Measurements from ENCODE around the gene MST1.
A peak's percentile ranks its signal among the peaks of the same experiment; 100 is the strongest.

MST1 gene

DNA sequence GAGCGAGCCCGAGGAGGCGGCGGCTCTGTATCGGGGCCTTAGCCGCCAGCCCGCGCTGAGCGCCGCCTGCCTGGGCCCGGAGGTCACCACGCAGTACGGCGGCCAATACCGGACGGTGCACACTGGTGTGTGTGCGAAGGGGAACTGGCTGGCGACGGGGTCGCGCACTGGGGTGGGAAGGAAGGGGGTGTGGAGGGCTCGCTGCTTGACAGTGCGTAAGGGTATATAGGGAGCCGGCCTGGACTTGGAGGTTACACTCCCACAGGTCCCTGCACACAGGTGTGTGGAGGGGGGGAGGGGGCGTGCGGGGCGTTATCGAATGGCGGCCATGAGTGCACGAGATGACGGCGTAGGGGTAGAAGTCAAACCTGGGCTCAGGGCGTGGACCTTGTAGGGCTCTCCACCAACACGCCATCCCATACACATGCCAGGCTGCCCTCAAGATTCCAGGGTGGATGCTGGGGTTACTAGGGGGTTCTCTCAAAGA, 14.7 kb downstream of the MST1 start:
- DNase-seq (ENCODE audit: low spot score), result no peak

DNA sequence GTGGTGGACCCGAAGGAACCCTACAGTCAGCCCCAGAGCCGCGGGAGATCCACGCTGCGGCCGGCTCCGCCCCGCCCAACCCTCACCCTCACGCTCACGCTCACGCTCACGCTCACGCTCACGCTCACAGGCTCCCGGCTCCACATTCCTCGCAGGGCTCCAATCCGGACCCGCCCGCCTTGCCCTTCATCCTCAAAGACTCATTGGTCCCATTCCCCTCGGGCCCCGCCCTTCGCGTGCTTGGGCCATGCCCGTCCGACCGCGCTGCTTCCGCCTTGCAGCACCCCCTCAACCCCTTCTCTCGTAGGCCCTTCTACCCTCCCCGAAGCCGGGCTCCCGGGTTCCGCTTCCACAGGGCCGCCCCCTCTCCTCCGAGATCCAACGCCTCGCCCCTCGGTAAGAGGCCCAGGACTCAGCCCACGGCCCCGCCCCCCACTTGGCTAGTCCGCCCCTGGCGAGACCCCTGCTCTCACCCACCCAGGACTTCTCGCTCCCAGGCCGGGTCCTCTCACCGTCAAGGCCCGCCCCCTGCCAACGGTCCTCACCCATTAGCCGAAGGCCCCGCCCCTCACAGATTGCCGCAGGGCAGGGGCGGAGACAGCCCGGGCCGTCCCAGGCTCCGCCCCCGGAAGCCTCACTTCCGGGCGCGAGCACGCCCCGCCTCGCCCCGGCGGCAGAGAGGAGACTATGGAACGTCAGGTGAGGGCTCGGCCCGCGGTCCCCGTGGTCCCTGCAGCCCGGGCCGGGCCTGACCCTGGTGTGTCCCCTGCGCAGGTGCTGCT, 15.4 kb downstream of the MST1 start, which contains the start of gene APEH:
APEH (plus strand) TSS at position 637 of the 782 bp plus-strand sequence; CDS start at position 688, 51 bp downstream.
- DNase-seq (ENCODE audit: low spot score), result peak; percentile 98

DNA sequence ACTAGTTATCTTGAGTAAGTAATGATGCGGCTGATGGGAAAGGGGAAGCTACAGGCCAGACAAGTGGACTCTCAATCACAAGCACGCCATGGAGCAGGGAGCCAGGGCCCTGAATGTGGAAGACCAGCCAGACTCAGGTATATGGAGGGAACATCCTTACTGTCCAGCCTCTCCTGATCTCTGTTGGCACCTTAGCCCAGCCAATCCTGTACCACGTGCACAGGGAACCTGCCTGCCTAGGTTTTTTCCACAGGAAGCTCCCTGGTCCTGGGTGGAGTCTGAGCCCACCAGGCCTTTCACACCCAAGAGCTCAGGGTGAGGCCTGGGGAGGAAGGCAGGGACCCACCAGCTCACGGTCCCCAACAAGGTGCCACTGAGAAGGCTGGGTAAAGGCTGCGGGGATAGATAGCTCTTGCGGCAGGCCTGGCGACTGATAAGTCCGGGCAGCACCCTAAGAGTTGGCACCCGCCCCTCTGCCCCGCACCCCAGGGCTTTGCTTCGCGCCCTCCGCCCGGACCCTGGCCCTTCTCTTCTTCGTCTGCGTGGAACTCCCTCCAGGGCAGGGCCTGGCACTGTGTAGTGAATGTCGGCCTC, 16.1 kb downstream of the MST1 start:
- DNase-seq (ENCODE audit: low spot score), result peak; percentile 10

DNA sequence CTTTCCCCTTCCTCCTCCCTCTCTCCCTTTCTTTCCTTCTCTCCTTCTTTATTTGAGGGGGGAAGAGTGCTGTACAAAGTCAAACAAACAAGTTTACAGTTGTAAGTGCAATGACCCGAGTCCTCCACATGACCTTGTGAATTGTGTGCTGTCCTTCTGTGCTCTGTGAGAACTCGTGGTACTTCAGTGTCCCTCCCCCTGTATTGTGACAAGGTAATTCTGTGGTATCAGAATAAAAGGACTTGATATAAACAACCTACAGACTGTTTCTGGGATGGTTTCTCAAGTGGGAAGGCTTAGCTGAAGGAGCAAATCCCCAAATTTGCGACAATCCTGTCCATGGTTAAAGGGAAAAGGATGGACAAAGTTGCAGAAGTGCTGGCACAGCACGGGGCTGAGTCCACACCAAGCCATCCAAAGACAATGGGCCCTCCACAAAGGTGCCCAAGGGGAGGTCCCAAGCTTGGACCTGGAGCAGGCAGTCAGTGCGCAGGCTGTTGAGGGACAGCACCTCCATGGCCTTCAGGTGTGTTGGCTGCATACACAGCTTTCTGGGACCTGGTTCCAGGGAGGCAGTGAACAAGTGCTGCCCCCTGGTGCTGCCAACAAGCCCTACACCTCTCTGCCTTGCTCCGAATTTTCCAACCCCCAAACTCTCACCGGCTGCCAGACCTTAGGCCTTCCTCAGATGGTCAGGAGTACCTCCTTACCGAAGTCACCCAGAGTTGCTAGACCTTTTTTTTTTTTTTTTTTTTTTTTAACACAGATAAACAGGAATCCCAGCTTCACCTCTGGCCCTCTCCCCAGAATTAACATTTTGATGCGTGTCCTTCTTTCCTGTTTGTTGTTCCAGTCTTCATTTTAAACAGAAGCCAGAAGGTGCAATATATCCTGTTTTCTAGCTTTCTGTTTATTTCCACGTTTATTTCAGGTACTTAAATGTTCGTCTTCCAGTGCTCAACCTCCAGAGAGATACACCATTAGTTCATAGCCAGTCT, 17.7 kb downstream of the MST1 start:
- DNase-seq (ENCODE audit: low spot score), result peak; percentile 83

DNA sequence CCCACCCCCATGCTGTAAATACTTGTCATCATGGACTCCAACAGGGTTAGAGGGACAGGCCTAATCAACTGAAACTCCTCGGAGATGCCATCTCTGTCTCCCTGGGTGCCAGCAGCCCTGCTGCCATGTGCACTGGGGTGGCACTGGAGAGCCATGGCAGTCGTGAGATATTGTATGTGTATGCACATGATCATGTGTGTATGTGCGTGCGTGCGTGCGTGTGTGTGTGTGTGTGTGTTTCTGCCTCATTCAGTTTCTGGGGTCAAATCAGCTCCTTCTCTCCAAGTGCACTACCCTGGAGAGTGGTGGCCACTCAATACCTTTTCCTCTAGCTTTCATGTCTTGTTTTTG, 18.4 kb downstream of the MST1 start:
- DNase-seq (ENCODE audit: low spot score), result no peak

DNA sequence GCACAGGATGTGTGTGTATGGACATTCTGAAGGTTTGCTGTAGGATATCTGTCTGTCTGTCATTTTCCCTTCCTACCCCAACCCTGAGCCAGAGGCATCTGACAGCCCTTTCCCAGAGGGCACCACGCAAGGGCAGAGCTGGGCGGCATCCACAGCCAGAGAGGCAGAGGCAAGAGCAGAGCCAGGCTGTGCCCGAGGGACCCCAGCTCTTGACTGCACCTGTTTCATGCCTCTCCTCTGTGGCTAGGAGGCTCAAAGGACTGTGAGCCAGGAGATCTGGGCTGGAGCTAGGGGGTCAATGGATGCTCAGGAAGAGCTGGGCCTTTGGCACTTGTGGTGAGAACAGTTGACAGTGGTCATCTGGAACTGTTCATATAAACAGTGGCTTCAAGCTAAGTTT, 19.9 kb downstream of the MST1 start:
- DNase-seq (ENCODE audit: low spot score), result no peak

DNA sequence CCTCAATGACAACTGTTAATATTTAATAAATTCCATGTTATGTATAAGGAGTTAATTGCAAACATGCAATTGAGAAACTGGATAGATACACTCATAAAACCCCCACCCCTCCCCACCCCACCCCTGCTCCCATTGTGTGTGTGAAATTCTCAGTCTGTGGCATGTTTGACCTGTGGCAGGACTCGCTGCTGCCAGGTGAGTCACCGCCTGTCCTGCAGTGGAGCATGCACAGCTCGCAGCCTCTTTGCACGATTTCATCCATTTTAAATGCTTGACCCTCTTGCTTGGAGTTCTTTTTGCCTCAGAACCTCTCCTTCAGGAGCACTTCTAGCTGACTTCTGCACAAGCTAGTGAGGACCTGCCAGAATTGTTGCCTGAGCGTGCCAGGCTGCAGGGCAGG, 20.4 kb downstream of the MST1 start:
- no peak for DNase-seq (ENCODE audit: low spot score)

DNA sequence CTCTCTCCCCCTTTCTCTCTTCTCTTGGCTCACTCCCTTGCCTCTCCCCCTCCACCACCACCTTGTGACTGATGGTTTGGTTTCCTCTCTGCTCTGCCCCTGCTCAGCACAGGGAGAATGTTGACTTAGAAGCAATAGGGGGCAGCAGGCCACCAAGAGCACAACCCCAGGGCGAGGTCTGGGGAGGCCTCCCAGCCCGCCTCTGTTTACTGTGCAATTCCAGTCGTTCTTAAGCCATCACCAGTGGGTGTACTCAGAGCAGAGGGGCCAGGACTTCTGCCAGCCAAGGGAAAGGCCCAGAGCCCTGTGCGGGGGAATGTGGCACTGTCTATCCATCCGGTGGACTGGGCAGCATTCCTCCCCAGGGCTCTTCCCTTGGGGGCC, 20.9 kb downstream of the MST1 start:
- DNase-seq (ENCODE audit: low spot score), result no peak

DNA sequence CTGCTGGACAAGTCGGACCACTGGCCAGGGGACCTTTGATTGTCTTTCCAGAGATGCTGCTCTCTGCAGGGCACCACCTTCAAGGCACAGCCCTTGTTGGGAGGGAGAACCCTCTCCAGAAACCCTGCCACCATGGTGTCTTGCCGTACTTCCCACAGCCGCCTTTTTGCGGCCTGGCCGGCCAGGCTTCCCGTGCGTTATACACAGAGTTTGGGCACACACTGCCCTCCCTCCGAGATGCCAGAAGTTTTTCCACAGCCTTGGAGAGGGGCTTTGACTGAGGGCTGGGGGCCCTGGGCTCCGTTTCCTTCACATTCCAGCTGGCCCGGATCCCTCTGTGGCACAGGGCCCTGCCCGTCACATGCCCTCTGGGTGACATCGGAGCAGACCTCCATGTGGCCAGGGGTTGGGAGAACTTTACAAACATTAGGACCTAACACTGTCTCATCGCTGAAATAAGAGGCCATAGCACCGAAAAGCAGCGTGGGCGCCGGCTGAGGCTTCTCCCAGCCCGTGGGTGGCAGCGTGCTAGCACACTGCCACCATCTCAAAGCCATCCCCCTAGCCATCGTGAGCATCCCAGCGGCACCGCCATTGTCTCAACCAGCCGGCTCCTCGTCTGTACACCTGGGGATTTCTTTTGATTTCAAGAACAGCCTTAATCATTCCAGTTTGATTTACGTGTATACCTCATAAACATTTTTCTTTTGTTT, 21.4 kb downstream of the MST1 start:
- no peak for DNase-seq (ENCODE audit: low spot score)

DNA sequence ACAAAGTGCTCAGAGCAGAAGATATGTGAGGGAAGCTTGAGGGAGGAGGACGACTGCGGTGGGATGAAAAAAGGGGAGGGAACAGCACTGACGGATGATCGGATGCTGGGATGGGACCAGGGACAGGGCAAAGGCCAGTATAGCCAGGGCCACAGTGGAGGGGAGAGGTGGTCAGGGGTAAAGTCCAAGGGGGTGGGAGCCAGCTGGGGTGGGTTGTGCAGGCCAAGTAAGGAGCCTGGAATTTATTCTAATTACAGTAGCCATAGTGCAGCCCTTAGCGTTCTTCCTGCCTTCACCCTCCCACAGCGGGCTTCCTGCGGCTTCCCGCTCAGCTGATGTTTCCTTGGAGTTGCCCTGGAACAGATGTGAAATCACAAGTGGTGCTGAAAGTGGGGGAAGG, 22.7 kb downstream of the MST1 start:
- DNase-seq (ENCODE audit: low spot score), result no peak

DNA sequence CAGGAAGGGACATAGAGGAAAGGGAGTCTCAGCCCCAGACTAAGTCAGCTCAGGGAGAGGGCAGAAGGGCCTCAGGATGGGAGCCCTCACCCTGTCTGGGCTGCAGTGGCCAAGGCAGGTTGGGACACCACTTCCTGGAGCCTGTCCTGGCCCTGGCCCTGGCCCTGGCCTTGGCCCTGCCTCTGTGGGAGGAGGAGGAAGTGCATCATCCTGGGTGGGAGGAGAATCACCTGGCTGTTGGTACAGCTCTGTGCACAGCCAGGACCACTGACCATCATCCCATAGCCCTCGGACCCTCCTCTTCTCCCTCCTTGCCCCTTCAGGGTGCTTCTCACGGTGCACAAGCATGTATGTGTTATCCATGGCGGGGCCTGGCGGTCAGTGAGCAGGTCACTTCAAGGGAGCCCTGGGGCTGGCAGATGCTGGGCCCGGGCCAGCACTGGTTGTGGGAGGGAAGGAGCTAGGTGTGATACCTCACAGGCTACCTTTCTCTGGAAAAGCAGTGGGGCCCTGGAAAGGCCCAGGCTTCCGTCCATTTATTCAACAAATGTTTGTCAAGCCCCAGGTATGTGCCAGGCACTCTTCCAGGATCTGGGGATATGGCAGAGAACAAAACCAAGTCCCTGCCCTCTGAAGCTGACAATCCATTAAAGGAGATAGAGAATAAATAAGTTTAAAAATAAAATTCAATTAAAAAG, 23.3 kb downstream of the MST1 start:
- no peak for DNase-seq (ENCODE audit: low spot score)

DNA sequence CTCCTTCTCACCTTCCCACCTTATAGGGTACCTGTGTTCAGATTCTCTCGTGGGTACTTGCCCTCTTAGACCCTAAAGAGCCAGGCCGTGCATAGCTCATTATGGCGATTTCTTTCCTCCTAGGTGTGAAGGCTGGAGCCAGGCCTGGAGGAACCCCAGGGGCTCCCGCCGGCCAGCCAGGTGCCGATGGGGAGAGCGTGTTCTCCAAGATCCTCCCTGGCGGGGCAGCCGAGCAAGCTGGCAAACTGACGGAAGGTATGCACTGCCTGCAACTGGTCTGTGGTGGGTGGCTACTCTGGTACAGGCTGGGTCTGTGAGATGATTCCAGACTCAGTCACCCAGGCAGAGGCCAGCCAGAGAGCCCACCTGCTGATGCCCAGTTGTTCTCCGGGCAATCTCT, 25.0 kb downstream of the MST1 start:
- no peak for DNase-seq (ENCODE audit: low spot score)

DNA sequence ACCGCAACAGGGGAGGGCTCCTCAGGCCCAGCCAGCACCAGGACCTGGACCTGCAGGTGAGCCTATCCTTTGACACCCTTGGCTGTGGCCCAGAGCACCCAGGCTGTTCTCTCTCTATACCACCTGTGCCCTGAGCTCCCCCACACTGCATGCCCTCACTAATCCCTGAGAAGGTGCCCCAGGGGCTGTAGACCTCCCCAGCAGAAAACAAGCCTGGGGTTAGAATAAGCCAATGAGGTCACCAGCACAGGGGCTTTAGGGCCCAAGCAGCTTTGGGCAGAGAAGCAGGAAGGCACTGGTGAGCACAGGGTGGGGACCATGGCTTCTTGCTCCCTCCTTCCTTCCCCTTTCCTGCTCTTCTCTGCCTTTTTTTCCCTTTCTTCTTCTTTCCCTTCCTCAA, 25.4 kb downstream of the MST1 start:
- no peak for DNase-seq (ENCODE audit: low spot score)

DNA sequence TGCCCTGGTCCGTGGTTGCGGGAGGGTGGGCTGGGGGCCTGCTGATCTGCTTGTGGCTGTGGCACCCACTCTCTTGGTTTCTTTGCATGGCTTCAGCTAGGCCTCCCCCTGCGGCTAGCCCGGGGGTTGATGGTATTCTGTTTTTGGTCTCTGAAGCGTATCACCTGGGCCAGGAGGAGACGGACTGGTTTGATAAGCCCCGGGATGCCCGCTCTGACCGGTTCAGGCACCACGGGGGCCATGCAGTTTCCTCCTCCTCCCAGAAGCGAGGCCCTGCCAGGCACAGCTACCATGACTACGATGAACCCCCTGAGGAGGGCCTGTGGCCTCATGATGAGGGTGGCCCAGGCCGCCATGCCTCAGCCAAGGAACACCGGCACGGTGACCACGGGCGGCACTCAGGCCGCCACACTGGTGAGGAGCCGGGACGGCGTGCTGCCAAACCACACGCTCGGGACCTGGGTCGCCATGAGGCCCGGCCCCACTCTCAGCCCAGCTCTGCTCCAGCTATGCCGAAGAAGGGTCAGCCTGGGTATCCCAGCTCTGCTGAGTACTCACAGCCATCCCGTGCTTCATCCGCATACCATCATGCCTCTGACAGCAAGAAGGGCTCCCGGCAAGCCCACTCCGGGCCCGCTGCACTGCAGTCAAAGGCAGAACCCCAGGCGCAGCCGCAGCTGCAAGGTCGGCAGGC, 26.4 kb downstream of the MST1 start:
- DNase-seq (ENCODE audit: low spot score), result no peak

DNA sequence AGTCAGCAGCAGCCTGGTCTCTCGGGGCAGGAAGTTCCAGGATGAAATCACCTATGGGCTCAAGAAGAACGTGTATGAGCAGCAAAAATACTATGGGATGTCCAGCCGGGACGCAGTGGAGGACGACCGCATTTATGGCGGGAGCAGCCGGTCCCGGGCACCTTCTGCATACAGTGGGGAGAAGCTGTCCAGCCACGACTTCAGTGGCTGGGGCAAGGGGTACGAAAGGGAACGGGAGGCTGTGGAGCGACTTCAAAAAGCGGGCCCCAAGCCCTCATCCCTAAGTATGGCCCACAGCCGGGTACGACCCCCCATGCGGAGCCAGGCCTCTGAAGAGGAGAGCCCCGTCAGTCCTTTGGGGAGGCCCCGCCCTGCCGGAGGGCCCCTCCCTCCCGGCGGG, 27.3 kb downstream of the MST1 start:
- DNase-seq (ENCODE audit: low spot score), result no peak

DNA sequence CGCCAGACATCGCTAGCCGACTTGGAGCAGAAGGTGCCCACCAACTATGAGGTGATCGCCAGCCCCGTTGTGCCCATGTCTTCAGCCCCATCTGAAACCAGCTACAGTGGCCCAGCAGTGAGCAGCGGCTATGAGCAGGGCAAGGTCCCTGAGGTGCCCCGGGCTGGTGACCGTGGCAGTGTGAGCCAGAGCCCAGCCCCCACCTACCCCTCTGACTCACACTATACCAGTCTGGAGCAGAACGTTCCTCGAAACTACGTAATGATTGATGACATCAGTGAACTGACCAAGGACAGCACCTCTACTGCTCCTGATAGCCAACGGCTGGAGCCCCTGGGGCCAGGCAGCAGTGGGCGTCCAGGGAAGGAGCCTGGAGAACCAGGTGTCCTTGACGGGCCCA, 28.0 kb downstream of the MST1 start:
- no peak for DNase-seq (ENCODE audit: low spot score)

DNA sequence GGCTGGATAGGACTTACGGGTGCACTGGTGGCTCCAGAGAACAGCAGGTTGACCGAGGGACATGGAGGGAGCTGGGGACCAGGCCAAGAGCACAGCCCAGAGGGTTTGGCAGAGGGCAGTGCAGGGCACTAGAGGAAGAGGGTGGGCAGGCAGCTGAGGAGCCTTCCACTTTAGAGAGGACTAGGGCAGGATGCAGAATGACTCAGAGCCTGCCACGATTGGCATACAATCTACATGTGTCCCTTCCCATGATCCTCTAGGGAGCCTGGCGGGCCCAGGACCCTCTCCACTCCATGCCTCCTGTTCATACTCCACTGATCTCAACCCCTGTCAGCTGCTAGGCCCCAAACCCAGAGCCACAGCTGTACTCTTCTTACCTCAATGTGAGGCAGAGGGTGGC, 29.5 kb downstream of the MST1 start:
- DNase-seq (ENCODE audit: low spot score), result no peak

DNA sequence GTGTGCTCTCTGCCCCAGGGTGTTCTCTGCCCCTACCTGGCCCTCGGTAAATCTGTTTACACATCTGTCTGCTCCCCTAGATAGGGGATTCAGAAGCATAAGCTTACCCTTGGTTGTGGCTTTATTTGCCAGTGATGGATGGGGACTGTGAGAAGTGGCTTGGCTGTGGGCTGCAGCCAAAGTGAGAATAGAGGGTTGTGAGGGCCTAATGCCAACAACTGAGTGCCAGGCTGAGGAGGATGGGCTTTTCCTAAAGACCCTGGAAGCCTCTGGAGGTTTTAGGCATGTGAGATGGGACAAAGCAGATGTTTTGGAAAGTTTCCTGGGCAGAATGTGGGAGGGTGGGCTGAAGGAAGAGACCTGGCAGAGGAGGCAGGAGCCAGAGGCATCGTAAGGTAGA, 30.6 kb downstream of the MST1 start:
- no peak for DNase-seq (ENCODE audit: low spot score)

DNA sequence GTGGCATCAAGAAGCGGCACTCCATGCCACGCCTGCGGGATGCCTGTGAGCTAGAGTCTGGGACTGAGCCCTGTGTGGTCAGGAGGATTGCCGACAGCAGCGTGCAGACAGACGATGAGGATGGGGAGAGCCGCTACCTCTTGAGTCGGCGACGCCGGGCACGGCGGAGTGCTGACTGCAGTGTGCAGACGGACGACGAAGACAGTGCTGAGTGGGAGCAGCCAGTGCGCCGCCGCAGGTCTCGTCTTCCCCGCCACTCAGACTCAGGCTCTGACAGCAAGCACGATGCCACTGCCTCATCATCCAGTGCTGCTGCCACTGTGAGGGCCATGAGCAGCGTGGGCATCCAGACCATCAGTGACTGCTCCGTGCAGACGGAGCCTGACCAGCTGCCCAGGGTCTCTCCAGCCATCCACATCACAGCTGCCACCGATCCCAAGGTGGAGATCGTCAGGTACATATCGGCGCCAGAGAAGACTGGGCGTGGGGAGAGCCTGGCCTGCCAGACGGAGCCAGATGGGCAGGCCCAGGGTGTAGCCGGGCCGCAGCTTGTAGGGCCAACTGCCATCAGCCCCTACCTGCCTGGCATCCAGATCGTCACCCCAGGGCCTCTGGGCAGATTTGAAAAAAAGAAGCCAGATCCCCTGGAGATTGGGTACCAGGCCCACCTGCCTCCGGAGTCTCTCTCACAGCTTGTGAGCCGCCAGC, 31.9 kb downstream of the MST1 start:
- DNase-seq (ENCODE audit: low spot score), result no peak

DNA sequence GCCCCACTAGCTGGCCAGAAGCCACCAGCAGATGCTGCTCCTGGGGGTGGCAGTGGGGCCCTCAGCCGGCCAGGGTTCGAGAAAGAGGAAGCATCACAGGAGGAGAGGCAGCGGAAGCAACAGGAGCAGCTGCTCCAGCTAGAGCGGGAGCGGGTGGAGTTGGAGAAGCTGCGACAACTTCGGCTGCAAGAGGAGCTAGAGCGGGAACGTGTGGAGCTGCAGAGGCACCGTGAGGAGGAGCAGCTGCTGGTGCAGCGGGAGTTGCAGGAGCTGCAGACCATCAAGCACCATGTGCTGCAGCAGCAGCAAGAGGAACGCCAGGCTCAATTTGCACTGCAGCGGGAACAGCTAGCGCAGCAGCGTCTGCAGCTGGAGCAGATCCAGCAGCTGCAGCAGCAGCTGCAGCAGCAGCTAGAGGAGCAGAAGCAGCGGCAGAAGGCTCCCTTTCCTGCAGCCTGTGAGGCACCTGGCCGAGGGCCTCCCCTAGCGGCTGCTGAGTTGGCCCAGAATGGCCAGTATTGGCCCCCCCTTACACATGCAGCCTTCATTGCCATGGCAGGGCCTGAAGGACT, 32.6 kb downstream of the MST1 start:
- no peak for DNase-seq (ENCODE audit: low spot score)

All from germinal center (tissue), 1 donor.